ENCODE results near the gene FIZ1.

FIZ1 gene

GRCh38 chr19:55635856-55636440 is 36.6 kb upstream of the FIZ1 start:
- DNase-seq, result no peak

GRCh38 chr19:55635334-55635717 is 36.0 kb upstream of the FIZ1 start:
- no peak for DNase-seq

DNA sequence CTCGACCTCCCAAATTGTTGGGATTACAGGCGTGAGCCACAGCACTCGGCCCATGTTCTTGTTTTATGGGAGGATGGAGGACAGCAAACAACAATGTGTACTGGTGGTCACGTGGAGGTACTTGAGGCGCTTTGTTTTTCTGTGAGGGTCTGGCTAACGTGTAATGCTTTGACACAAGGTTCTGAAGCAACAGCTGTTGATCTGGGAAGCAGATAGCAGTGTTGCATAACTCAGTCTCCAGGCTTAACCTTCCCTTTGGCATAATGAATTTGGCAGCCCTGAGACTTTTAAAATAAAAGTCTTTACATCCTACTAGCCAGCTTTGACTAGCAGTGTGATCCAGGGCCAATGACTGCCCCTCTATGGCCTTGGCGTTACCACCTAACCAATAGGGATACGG is 34.5 kb upstream of the FIZ1 start:
- no peak for DNase-seq

GRCh38 chr19:55632463-55632834 is 33.1 kb upstream of the FIZ1 start:
- peak; percentile 90 for DNase-seq

DNA sequence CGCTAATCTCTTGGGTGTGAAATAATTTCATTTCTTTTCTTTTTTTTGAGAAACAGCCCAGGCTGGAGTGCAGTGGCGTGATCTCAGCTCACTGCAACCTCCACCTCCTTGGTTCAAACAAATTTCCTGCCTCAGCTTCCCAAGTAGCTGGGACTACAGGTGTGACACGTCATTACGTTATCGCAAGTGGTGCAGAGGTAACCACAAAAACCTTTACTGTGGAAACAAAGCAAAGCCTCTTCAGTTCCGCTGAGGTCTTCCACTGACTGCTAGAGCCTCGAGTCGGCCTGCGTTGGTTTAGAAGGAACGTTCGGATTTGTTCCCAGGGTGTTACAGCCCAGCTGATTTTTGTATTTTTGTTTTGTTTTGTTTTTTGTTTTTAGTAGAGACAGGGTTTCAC is 27.0 kb upstream of the FIZ1 start:
- no peak for DNase-seq

DNA sequence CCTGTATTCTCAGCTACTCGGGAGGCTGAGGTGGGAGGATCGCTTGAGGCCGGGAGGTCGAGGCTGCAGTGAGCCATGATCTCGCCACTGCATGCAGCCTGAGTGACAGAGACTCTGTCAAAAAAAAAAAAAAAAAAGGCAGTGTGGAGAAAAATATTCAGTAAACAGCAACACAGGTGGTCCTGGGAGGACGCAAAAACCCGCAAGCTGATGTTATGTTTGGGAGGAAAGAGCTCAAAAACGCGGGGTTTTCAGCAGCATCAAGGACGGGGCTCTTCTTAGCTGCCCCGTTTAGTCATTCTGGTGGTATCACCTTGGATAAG is 25.6 kb upstream of the FIZ1 start:
- no peak for DNase-seq

DNA sequence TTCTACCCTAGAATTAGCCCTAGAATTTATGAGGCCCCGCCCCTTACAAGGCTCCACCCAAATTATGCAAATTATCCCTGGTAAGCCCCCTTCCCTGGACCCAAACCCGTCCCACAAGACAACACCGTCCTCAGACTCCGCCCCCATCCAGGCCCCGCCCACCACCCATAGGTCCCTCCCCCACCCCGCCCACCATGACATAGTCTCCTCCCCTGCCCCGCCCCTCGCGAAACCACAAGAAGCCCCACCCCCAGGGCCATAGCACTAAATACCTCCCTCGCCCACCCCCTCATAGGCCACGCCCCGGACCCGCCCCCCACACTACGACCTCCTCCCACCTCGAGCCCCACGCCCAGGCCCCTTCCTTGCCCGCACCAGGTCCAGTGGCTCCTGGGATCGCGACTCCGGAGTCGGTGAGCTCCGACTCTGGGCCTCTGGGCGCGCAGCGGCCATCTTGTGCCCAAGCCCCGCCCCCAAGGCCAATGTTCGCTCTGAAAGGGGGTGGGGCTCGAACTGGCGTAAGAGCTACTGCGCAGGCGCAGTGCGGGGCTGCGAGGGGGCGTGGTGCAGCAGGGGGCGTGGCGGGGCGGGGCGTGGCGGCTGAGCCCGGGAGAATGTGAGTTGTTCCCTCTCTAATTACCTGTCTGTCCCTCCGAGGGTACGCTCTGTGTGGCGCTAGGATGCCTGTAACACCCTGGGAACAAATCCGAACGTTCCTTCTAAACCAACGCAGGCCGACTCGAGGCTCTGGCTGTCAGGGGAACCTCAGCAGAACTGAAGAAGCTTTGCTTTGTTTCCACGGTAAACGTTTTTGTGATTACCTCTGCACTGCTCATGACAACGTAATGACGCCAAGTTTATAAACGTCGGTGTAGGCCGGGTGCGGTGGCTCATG is 25.0 kb upstream of the FIZ1 start, which contains the start of gene ZNF784:
ZNF784 (minus strand) TSS at position 458 of the 895 bp plus-strand sequence; CDS start at position 453, 5 bp downstream.
- DNase-seq, result peak; percentile 96

DNA sequence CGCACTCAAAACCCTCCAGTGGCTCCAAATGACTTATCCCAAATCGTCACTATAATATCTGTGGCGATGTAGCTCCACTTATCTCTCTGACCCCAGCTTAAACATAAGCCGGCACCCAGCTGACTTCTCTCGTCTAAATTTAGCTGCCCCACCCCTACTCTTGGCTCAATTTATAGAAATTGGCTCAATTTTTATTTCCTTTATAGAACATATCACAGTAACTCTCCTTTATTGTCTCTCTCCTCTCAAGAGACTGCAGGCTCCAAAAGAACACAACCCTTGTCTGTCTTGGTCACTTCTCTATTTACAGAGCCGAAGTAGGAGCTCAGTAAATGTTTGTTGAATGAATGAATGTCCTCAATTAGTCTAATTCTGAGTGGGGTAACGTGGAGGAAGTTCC is 24.2 kb upstream of the FIZ1 start:
- no peak for DNase-seq

- no peak for DNase-seq
These were observed 23.8 kb upstream of the FIZ1 start for GRCh38 chr19:55623130-55623529.

DNA sequence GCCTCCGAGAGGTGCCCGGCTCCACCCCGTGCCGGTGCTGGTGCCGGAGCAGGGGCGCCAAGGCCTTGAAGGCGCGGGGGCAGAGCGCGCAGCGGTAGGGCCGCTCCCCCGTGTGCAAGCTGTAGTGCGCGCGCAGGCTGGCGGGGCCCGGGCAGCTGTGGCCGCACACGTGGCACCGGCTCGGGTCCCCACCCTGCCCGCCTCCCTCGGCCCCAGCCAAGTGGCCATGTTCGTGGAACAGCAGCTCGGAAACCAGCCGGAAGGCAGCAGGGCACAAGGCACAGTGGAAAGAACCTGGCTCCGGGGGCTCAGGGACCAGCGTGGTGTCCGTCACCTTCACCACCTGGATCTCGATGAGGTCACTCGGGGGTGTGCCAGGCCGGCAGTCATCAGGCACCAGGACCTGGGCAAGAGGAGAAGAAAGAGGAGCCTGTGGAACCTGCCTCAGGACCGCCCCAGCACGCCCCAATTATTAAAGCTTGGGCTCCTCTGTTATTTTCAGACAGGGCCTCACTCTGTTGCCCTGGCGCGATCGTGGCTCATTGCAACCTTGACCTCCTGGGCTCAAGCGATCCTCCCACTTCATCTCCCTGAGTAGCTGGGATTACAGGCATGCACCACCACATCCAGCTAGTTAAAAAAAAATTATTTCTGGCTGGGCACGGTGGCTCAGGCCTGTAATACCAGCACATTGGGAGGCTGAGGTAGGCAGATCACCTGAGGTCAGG is 23.1 kb upstream of the FIZ1 start:
- DNase-seq, result no peak

GRCh38 chr19:55621673-55622231 is 22.4 kb upstream of the FIZ1 start:
- DNase-seq, result no peak

DNA sequence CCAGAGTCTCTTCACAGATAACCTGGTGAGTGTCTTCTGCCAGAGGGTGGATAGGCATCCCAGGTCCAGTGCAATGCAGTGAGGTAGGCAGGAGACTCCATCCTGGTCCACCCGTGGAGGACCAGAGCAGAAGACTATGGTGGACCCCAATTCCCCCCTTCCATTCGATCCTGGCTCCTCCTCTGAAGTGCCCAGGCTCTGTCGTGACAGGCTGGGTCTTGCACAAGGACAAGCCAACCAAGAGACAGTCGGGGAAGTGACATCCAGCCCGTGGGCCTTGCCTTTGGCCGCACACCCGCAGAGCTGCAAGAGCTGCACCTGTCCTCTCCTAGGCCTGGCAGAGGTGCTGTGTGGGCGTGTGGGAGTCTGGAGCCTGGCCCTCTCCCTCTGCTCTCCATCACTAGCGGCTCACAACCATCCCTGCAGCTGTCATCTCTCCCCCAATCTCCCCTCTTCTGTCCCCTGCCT is 21.9 kb upstream of the FIZ1 start:
- no peak for DNase-seq

- DNase-seq, result peak; percentile 66
These were observed 21.3 kb upstream of the FIZ1 start for GRCh38 chr19:55620410-55621204.

DNA sequence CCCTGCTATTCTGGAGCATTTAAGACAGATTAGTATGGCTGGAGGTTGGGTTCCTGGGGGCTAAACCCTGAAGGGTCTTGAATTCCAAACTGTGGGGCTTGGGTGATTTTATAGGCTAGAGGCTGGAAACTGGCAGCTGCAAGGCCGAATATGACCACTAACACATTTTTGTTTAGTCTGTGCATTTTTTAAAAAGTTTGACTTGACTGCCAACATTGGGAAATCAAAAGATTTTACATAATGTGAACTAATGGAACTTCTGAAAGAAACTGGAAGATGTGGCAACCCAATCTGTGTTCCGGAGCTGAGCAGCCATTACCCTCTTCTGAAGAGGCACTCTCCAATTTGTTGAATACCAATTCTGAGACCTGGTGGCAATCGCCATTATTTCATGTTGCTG is 20.0 kb upstream of the FIZ1 start:
- no peak for DNase-seq

GRCh38 chr19:55618426-55618825 is 19.1 kb upstream of the FIZ1 start:
- no peak for DNase-seq

DNA sequence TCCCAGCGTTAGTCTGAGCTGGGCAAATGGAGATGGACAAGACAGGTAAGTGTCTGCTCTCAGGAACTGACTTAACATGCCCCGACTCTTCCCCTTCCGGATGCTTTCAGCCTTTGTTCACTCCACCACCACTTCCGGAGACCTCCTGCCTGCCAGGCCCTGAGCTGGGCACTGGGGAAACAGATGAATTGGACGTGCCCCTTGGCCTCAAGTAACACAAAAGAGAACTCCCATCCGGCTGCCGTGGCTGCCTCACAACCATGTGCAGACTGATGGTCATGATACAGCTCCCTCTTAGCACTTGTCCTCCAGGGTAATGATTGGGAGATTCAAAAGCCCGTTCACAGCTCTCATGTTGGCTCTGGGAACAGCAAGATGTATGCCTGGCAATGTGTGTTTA is 18.1 kb upstream of the FIZ1 start:
- DNase-seq, result no peak

DNA sequence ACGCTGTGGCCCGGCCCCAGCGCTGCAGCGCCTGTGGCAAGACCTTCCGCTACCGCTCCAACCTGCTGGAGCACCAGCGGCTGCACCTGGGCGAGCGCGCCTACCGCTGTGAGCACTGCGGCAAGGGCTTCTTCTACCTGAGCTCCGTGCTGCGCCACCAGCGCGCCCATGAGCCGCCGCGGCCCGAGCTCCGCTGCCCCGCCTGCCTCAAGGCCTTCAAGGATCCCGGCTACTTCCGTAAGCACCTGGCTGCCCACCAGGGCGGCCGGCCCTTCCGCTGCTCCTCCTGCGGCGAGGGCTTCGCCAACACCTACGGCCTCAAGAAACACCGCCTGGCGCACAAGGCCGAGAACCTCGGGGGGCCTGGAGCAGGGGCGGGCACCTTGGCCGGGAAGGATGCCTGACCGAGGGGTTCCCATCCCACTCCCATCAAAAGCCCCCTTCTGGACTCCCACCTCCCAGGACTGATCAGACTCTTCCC is 17.1 kb upstream of the FIZ1 start:
- DNase-seq, result no peak

- DNase-seq, result no peak
These were observed 16.5 kb upstream of the FIZ1 start for GRCh38 chr19:55615543-55616394.

GRCh38 chr19:55614711-55615542 is 15.6 kb upstream of the FIZ1 start:
- no peak for DNase-seq

DNA sequence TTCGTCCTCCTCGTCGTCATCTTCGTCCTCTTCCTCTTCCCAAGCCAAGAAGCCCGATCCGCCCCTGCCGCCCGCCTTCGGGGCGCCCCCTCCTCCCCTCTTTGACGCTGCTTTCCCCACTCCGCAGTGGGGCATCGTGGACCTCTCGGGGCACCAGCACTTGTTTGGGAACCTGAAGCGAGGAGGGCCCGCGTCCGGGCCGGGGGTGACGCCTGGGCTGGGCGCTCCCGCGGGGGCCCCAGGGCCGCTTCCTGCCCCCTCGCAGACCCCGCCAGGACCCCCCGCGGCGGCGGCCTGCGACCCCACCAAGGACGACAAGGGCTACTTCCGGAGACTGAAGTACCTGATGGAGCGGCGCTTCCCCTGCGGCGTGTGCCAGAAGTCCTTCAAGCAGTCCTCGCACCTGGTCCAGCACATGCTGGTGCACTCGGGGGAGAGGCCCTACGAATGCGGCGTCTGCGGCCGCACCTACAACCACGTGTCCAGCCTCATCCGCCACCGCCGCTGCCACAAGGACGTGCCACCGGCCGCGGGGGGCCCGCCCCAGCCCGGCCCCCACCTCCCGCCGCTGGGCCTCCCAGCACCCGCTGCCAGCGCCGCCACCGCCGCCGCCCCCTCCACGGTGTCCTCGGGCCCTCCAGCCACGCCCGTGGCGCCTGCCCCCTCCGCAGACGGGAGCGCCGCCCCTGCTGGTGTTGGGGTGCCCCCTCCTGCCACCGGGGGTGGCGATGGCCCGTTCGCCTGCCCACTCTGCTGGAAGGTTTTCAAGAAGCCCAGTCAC is 14.8 kb upstream of the FIZ1 start:
- DNase-seq, result no peak

All from activated CD8-positive, alpha-beta memory T cell treated with anti-CD3 and anti-CD28 coated beads for 24 hours (primary cell).